ACHN (cell line): ENCODE results near the gene MRPS31.
A peak's percentile ranks its signal among the peaks of the same experiment; 100 is the strongest.
"Not testable (repeated sequence)": the region's sequence is repeated elsewhere in the genome, so short reads cannot be mapped to it uniquely, and the experiment has no call there.

ENCODE experiments used
- DNase-seq: peaks from one replicate; pipeline ENCODE4 v3.0.0-alpha.2; 2015
- in situ Hi-C: cut with HindIII; loops from 2 replicates; pipeline ENCODE4 v1.10.0; 2017; ENCODE audit warnings: low sequenced_read_pairs, low pct_ligation_motif_present, low pct_unique_long_range_greater_than_20kb

Gene MRPS31

DNA sequence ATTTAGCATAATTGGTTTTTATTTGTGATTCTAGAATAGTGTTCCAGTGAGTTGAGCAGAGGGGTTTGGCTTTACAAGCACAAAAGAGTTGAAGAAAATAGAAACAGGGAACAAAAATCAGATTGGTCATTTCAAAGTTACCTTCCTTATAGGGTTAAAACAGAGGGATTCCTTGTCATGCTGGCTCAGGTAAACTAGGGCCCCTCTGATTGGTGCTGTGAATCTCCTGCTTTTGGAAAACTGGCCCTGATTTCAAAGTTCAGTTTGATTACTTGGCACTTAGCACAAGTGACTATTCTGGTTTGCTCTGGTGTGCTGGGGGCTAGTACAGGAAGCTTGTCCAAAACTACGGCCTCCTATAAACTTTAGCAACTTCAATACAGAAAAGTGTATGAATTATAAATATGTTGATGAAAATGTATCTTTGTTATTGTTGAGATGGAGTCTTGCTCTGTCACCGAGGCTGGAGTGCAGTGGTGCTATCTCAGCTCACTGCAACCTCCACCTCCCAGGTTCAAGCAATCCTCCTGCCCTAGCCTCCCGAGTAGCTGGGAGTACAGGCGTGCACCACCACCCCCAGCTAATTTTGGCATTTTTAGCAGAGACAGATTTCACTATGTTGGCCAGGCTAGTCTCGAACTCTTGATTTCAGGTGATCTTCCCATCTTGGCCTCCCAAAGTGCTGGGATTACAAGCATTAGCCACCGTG is 1.9 kb upstream of the MRPS31 start:
- no peak for DNase-seq
- in situ Hi-C loops = no loop called here

DNA sequence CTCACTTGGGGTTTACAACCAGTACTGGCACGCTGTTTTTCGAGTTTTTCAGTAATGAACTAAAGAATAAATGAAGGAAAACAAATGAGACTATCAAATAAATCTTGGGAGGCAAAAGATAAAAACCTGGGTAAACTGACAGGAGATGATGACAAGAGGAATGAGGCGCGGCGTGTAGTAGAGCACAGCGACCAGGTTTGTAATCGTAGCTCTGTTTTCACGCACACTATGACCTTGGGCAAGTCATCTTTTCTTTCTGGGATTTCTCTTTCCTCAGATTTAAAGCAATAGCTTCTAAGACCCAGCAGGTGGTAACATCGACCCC is 419 bp downstream of the MRPS31 start:
- in situ Hi-C loops = no loop called here

DNA sequence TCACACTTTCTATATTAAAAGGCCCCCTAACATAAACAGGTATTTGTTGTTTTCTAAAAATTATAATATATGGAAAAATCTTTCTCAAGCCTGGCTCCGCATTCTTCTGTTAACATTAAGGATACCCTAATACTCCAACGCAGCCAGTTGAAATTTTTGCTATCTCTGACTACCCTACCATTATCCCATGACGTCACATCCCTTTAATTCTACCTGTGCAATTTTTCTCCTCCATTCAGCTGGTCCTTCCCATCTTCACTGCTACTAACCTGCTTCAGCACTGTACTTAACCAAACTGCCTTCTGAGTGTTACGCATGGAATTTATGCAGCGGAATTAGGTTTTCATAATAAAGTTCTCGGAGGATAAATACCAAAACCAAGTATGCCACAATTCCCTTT is 1.0 kb downstream of the MRPS31 start:
- no peak for DNase-seq
- in situ Hi-C loops = no loop called here

More for the DNA sequence above, 419 bp downstream of the MRPS31 start:
- no peak for DNase-seq

DNA sequence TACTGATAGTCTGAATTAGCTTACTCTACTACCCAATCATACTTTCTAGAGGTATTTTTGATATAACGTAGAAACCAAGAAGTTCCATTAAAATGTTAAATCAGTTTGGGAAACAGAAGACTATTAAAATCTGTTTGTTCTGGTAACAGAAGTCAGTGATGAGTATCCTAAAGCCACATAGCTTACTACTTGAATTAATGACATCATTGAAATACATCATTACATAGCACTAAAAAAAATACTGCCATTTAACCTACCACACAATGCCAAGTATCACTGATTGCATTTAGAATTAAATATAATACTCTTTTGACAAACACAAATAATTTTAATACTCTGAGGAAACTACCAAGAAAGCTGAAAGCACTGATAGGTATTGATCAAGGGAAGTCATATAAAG is 5.4 kb downstream of the MRPS31 start:
- DNase-seq = no peak
- in situ Hi-C loops = no loop called here

DNA sequence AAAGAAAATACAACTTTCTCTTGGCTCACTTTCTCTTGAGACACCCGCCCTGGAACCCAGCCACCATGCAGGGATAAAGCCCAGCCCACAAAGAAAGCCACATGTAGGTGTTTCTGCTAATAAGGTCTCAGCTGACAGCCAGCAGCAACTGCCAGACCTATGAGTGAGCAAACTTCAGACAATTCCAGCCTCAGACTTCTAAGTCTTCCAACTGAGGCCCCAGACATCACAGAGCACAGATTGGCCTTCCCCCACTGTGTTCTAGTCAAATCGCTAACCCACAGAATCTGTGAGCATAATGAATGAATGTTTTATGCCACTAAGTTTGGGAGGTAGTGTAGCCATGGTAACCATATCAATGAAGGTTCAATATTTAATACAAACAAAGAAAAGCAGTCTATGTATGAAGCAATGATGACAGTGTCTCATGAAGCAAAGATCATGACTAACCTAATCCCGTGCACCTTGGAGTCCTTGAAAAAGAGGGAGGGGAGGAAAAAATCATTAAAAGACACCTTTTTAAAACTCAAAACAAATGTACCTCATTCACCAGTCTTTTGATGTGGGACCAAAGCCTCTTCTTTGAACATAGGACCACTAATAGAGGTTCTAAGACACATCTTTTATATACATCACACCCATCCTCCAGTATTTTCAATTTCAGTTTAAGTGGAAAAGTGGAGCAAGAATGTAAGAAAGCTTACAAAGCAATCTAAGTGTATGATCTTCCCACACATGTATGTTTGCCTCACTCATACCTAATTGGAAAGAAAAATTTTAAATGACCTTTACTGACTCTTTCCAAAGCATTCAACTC is 6.2 kb downstream of the MRPS31 start:
- in situ Hi-C loops = no loop called here

DNA sequence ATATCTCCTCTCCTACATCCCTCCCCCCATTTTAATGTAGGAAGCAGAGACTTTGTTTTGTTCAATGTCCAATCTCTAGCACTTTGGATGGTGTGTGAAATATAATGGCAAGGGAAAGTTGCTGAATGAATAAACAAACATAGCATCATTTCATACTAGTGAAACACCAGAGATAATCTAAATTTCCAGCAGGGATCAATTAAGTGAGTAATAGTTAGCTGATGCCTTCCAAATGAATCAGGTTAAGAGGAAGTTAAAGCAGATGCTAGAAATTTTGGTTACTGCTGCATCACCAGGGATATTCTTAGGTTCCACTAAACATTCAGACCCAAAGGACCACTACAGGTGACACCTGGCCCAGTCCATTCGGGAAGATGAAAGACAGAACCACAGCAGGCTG is 8.1 kb downstream of the MRPS31 start:
- in situ Hi-C loops = no loop called here
- DNase-seq = no peak

More for the DNA sequence above, 6.2 kb downstream of the MRPS31 start:
- no peak for DNase-seq

DNA sequence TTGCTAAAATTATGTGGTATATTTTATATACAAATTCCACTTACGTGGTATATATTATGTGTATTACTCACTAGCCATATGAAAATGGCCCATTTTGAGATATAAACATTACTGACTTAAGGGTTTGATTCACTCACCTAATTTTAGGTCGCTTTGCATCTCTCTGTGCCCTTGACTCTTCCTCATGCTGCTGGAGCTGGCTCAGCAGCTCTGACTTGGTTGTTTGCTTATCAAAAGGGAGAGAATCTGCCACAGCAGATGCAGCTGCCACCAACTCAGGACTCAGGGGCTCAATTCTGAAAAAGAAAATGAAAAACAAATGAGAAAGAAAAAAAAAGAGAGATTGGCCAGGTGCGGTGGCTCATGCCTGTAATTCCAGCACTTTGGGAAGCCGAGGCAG is 12.2 kb downstream of the MRPS31 start:
- DNase-seq = no peak
- in situ Hi-C loops = no loop called here

DNA sequence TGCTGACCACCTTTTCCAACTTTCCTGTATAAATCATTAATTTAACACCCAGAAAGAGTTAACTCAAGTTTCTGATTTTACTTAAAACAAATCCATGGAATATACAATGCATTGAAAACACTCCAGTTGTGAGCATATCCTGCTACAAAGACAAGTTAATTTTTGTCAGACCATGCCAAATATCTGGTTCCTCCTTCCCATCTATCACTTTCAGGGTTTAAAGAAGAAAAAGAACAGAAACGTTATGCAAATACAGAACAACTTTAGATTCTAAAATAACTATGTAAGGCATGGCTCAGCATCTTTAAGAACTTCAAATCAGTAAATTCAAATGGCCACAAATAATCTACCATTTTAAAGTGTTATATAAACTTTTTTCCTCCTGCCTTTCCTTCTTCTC is 14.9 kb downstream of the MRPS31 start:
- no peak for DNase-seq
- in situ Hi-C loops = no loop called here

DNA sequence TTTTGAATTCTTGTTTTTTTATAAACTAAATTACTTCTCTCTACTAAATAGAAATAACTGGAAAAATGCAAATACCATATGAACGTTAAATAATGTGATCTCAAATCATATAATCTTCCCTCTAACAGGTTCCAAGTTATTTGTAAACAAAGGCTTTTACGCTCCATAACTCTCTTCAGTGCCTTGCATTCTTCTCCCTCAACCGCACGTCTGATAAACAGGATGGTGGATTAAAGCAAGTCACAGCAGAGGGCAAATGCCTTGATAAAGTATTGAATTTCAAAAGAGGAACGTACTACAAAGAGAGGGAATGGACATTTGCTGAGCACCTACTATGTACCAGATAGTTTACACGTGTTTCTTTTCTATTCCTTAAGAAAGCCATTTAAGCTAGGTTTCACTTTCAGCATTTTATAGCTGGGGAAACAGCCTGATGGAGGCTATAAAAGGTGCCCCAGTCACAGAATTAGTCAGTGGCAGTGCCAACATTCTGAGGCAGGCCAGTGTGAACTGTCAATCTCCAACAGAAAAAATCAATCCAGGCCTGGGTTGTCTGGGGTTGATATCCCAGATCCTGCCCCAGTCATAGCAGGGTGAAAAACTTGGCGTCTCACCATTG is 15.8 kb downstream of the MRPS31 start:
- in situ Hi-C loops = no loop called here
- peak; percentile 25 for DNase-seq

DNA sequence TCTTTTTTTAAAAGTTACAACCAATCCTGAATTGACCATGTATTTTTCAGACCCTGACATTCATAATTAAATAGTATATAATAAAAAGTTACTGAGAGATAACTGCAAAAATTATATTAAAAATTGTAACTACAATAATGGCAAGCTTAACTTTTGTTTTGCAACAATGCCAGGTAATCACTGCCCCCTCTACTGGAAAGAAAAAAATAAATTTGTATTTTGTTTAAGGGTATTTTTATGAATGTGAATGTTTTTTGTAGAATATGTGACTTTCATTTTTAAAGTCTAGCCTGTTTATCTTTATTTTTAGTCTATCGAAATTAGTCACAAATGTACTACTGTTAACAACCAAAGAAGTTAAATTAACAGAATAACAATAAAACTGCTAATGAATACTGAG is 21.7 kb downstream of the MRPS31 start:
- no peak for DNase-seq
- in situ Hi-C loops = no loop called here

DNA sequence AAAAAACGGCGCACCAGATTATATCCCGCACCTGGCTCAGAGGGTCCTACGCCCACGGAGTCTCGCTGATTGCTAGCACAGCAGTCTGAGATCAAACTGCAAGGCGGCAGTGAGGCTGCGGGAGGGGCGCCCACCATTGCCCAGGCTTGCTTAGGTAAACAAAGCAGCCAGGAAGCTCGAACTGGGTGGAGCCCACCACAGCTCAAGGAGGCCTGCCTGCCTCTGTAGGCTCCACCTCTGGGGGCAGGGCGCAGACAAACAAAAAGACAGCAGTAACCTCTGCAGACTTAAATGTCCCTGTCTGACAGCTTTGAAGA is 35.8 kb downstream of the MRPS31 start:
- DNase-seq, in situ Hi-C loops: not testable (repeated sequence)

DNA sequence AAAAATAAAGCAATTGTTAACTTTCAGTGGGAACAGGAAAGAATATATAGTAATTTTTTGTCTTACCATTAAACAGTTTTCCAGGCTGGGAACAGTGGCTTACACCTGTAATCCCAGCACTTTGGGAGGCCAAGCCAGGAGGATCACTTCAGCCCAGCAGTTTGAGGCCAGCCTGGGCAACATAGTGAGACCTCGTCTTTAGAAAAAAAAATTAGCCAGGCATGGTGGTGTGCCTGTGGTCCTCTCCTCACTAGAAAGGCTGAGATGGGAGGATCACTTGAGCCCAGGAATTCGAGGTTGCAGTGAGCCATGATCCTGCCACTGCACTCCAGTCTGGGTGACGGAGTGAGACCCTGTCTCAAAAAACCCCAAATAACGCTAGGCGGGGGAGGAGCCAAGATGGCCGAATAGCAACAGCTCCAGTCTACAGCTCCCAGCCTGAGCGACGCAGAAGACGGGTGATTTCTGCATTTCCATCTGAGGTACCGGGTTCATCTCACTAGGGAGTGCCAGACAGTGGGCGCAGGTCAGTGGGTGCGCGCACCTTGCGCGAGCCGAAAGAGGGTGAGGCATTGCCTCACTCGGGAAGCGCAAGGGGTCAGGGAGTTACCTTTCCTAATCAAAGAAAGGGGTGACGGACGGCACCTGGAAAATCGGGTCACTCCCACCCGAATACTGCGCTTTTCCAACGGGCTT is 36.3 kb downstream of the MRPS31 start:
- in situ Hi-C loops = not testable (repeated sequence)

DNA sequence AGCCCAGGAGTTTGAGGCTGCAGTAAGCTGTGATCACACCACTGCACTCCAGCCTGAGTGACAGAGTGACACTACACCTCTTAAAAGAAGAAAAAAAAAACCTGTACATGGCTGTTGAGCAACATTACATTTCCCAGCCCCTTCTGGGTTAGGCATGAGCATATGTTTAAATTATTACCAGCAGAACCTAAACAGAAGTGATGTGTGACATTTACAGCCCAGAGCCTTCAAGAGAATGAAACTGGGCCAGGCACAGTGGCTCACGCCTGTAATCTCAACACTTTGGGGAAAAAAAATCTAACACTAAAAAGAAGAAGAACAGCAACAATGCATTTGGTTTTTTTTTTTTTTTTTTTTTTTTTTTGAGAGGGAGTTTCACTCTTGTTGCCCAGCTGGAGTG is 38.3 kb downstream of the MRPS31 start:
- no peak for DNase-seq
- in situ Hi-C loops = no loop called here

More for the DNA sequence above, 36.3 kb downstream of the MRPS31 start:
- DNase-seq = not testable (repeated sequence)

DNA sequence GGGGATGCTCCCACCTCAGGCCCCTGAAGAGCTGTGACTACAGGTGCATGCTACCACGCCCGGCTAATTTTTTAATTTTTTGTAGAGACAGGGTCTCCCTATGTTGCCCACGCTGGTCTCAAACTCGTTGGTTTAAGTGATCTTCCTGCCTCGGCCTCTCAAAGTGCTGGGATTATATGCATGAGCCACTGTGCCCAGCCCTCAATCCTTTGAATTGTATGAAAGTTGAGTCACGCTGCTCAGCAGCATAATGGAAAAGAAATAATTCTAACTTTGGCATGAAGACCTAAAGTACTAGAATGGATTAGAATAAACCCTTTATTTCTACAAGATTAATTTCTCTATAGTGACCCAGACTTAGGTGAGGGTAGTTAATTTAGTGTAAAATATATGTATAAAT is 42.4 kb downstream of the MRPS31 start:
- no peak for DNase-seq
- in situ Hi-C loops = no loop called here

DNA sequence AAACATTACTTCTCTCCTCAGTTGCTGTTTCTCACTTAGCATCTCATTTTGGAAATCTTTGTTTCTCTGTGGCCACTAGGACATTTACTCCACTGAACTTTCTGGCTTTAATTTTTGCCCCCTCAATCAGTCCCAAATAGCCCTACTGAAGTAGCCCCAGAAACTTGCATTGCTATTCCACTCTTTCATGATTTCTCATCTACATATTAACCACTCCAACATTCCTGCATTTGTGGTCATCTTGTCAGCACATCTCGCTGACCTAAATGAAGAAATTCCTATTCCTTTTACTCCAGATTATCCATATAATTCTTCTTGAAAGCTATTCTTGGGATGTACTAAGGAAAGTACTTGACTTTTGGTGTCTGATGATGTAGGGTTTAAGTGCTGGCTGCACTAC is 56.6 kb downstream of the MRPS31 start:
- DNase-seq, in situ Hi-C loops: not testable (repeated sequence)

DNA sequence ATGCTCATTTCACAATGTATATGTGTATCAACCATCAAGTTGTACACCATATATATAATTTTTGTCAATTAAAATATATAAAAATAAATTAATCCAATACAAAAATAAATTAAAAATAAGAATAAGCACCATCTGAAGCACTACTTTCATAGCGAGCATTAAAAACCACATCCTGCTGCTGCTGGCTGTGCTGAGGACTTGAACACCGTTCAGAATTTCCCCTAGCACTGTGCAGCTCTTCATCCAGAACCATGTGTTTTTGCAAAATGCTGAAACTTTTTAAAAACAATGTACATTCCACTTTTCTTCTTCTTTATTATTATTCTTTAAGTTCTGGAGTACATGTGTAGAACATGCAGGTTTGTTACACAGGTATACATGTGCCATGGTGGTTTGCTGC is 64.6 kb downstream of the MRPS31 start:
- no peak for DNase-seq
- in situ Hi-C loops = no loop called here

DNA sequence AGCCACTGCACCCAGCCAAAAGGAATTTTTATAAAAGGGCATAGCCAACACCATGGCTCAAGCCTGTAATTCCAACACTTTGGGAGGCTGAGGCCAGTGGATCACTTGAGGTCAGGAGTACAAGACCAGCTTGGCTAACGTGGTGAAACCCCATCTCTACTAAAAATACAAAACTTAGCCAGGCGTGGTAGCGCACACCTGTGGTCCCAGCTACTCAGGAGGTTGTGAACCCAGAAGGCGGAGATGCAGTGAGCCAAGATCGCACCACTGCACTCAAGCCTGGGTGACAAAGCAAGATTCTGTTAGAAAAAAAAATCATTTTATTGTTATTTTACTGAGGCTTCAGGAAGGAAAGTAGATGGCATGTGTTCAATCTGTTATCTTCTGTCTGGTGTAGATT is 73.3 kb downstream of the MRPS31 start:
- in situ Hi-C loops = no loop called here
- no peak for DNase-seq

DNA sequence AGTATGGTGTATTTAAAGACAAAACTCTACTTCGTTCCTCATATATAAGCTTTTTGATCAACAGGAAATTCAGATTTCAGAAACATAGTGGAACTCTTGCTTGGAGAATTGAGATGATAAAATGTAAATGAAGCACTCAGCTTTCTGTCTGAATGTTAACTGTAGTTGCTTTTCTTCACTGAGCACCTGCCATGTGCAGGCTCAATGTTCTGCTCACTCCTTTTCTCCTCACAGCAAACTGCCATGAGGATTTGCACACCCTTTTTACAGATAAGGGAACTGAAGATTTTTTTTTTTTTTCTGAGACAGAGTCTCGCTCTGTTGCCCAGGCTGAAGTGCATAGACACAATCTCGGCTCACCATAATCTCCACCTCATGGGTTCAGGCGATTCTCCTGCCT is 76.6 kb downstream of the MRPS31 start:
- DNase-seq = no peak
- in situ Hi-C loops = no loop called here

DNA sequence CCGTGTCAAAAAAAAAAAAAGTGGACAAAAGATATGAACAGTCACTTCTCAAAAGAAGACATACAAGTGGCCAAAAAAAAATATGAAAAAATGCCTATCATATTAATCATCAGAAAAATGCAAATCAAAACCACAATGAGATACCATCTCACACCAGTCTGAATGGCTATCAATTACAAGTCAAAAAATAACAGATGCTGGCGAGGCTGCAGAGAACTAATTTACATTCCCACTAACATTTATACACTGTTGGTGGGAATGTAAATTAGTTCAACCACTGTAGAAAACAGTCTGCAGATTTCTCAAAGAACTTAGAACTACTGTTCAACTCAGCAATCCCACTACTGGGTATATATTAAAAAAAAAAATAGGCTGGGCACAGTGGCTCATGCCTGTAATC is 78.0 kb downstream of the MRPS31 start:
- DNase-seq = no peak
- in situ Hi-C loops = no loop called here
